ENCODE results near the gene CD164L2.
A peak's percentile ranks its signal among the peaks of the same experiment; 100 is the strongest.

CD164L2 gene

GRCh38 chr1:27381969-27382762, 967 bp downstream of the CD164L2 start:
- DNase-seq, result no peak

GRCh38 chr1:27380766-27381733, 2.1 kb downstream of the CD164L2 start:
- DNase-seq, result no peak

- DNase-seq, result no peak
Measured at GRCh38 chr1:27380224-27380623, 2.9 kb downstream of the CD164L2 start.

- no peak for DNase-seq
Measured at GRCh38 chr1:27379564-27380122, 3.5 kb downstream of the CD164L2 start.

- no peak for DNase-seq
Measured at GRCh38 chr1:27377760-27378495, 5.2 kb downstream of the CD164L2 start.

- DNase-seq, result no peak
Measured at GRCh38 chr1:27374362-27375086, 8.6 kb downstream of the CD164L2 start, which contains the start of gene FCN3. TSS of gene FCN3 (minus strand) at chr1:27374824. CDS start at chr1:27374818, 6 bp downstream.

- no peak for DNase-seq
Measured at GRCh38 chr1:27372808-27373690, 10.1 kb downstream of the CD164L2 start.

GRCh38 chr1:27372022-27372807, 10.9 kb downstream of the CD164L2 start:
- DNase-seq, result no peak

GRCh38 chr1:27368869-27369582, 14.1 kb downstream of the CD164L2 start:
- DNase-seq, result no peak

GRCh38 chr1:27367160-27367650, 15.9 kb downstream of the CD164L2 start:
- no peak for DNase-seq

GRCh38 chr1:27366411-27367159, 16.5 kb downstream of the CD164L2 start, which contains the start of gene MAP3K6:
TSS of gene MAP3K6 (minus strand) at chr1:27366961. CDS start at chr1:27366597, 364 bp downstream.
- peak; percentile 26 for DNase-seq

GRCh38 chr1:27366113-27366410, 17.1 kb downstream of the CD164L2 start:
- DNase-seq, result peak; percentile 54

- peak; percentile 71 for DNase-seq
Measured at GRCh38 chr1:27365372-27366112, 17.6 kb downstream of the CD164L2 start.

- DNase-seq, result no peak
Measured at GRCh38 chr1:27364696-27365371, 18.3 kb downstream of the CD164L2 start.

- DNase-seq, result no peak
Measured at GRCh38 chr1:27363766-27364695, 19.1 kb downstream of the CD164L2 start.

- no peak for DNase-seq
Measured at GRCh38 chr1:27361553-27361952, 21.6 kb downstream of the CD164L2 start.
